GM18502 (cell line): ENCODE results near the gene ATRIP.

ENCODE experiments used
- ATAC-seq: cut with Tn5 transposase; IDR thresholded peaks from one replicate; pipeline ENCODE4 v1.9.1; 2021; ENCODE audit warnings: mild to moderate bottlenecking; ENCODE audit not compliant: unreplicated experiment, poor library complexity

ATRIP gene

DNA sequence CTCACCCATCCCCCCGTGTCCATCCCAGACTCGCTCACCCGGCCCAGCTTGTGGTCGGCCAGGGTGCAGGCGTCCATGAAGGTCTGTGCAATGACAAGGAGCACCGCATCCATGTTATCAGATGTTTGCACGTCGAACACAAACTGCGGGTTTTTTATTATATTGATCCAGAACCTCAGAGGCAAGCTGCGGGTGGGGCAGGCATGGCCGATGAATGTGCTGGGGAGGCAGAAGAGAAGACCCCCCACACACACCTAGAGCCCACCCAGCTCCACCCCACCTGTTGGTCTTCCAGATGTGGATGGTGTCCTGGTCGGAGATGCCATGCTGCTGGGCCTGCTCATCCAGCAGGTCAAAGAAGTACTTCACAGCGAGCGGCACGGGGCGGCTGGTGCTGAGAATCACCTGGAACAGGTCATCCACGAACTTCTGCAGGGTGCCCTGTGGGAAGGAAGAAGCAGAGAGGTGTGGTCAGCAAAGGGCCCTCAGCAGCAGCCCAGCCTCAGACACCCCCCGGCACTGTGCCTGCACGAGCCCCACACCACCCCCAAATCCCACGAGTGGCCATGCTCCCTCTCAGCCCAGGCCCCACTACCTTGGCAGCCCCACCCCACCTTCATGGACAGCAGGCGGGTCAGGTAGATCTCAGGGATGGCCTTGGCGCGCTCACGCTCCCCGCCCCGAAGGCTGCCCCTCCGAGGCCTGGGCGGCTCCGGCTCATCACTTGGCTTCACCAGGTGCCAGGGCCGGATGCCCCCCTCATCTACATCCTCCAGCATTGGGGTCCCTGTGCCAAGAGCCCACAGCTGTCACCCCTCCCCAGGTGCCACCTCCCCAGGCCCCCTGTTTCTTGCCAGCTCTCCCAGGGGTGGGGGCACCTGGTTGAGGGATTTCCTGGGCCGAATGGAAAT lies 37.0 kb upstream of the ATRIP start:
- ATAC-seq = no peak

DNA sequence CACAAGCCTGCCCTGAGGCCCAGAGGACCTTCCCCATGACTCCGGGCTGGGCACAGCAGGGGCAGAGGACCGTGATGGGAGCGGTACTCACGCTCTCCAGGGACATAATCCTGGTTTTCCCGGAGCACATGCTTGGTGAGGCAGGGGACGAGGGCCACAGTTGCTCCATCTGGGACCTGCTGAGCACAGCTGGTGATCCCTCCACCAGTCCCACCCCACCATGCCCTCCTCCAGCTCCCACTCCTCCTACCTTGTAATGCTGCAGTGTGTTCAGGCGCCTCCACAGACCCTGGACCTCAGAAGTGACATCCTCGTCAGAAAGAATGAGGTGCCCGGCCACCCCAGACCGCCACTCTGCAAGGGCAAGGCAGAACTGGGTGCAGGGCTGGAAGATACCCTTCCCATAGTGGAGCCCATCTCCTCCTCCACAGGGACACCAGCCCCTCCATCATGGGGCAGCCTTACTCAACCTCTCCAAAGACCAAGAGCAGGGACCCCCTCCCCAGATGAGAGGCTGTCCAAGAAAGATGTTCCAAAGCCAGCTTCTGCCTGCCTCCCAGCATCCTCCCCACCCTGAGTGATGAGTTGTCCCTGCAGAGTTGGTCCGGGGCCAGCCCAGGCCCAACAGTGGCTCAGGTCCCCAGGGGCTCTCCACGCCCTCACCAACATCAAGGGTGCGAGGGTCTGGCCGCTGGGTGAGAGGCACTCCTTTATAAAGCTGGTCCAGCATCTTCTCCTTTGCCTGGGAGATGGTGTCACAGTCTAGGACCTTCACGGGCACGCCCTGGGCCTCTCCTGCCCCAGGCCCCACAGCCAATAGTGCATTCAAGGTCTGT lies 36.1 kb upstream of the ATRIP start:
- ATAC-seq = no peak

DNA sequence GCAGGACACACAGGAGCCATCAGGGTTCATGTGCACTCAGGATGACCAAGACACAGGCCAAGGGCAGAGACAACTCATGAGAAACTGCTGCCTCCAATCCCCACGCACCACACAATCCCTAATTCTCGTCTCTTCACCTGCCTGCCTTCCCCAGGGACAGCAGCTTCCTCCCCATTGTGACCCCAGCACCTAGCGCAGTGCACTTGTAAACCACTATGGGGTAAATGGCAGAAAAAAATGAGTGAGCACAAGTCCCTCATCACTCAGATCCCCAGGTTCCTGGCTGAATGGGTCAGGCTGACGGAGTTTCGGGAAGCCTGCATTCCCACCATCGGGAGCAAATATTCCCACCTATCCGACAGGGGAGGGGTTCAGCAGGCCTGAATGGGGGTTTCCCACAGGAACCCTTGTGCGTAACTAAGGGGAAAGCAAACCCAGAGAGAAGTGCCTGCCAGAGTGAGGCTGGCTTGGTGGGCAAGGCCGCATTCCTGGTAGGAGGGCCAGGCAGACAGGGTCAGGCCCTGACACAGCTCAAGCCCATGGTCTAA lies 35.4 kb upstream of the ATRIP start:
- ATAC-seq = no peak

DNA sequence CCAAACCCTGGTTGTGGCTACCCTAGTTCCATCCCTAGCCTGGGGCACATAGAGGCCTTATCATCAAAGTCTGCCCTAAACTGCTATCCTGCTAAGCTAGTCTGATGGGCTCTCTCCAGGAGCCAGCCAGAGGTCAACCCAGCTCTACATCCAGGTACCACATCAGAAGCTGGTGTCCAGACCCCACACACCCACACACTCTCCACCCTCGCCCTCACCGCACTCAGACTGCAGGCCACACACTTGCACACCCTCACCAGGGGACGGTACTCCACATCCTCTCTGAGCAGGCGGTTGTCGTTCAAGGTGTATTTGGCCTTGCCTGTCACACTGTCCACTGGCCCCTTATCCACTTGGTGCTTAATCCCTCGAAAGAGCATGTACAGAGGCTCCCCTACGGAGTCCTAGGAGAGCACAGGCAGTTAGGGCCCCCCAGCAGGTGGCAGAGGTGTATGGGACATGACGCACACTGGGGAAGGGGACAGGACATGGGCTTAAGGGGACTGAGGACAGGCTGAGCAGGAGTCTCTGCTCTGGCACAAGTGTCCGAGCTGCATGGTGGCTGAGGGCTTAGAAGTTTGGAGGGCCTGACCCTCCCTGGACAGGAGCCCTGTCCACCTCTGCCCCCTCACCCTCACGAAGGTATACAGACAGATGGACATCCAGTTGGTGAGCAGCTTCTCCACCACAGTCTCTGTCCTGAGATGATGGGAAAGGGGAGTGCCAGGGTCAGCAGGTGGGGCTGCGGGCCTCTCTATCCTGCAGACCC lies 34.7 kb upstream of the ATRIP start:
- ATAC-seq = no peak

DNA sequence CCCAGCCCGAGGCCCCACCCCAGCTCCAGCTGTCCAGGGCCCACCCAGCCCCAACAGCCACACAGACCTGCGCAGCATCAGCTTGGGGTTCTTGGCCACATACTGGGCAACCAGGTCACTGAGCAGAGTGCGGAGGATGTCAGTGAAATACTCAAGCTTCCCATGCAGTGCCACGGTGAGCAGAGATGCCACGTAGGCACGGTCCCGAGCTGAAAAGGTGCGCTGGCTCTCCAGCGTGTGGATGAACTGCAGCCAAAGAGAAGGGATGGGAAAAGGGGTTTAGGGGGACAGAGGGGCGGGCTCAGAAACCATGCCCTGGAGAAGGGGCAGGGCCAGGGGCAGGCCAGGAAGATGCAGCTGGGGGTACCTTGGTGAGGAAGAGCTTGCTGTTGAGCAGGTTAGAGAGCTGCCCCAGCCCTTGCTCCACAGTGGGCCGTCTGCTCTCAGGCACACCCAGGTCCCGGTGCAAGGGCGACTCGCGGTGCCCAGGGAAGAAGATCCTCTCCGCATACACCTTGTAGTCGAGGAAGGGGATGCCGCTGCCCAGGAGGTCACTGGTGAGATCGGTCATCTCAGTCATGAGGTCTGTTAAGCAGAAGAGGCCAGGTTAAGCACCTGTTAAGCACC lies 34.0 kb upstream of the ATRIP start:
- no peak for ATAC-seq

DNA sequence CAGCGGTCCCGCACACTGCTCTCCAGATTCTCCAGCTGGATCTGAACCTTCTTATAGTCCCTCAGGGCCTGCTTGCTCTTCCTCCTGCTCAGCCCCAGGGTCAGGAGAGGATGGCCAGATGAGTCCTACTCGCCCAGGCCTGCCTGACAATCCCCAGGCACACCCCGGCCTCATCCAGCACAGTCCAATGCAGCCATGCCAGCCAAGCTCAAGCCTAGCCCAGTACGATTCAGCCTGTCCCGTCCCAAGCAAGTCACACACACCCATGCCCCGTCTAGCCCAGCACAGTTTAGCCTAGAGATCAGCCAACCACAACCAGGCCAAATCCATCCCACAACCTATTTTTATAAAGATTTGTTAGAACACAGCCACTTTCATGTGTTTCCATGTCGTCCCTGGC lies 33.5 kb upstream of the ATRIP start:
- ATAC-seq = no peak

DNA sequence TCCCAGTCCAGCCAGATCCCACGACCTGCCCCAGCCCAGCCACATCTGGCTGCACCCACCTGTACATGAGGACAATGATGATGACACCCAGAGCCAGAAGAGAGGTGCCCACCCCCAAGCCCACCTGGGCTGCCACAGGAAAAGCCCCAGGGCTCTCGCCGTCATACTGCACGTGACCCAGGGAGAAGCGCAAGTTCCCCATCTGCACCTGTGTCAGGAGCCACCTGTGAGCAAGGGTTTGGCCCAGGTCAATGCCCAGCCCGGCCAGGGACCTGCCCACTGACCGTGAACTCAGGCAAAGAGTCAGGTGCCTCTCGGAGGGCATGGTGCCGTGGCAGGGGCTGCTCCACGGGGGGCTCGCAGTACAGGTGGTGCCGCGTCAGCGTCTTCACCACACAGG lies 32.9 kb upstream of the ATRIP start:
- ATAC-seq = no peak

DNA sequence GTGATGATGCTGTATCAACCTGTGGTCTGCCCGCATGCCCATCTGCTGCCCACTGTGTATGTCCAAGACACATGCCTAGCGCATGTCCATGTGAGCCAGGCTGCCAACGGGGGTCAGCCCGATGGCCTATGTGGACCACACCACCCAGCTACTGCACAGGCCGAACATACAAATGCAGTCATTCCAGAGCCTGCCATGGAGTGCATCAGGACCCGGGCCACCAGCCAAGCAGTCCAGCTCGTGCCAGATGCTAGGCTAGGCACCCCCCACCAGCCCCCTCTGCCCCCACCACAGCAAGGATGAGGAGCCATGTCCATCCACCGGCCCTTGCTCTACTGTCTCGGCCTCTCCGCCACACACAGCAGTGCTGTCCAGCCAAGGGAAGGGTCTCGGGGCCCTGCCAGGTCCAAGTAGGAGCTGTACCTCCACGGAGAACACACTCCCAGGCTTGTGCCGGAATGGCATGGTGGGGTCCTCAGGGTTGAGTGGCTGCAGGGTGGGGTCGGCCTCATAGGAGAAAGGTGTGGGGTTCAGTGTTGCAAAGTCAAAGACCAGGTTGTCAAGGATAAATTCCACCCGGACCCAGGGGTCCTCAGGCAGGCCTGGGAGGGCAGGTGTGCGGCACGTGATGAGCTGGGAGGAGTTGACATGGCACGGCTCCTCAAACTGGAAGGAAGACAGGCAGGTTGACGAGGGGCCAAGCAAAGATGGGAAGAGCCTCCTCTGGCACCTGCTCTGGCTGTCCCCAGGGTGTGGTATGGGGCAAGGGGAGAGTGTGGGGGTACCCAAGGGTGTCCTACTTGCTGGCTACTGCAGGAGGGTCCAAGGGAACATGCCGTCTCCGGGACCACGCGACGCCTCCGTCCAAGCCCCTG lies 31.9 kb upstream of the ATRIP start:
- ATAC-seq = no peak

DNA sequence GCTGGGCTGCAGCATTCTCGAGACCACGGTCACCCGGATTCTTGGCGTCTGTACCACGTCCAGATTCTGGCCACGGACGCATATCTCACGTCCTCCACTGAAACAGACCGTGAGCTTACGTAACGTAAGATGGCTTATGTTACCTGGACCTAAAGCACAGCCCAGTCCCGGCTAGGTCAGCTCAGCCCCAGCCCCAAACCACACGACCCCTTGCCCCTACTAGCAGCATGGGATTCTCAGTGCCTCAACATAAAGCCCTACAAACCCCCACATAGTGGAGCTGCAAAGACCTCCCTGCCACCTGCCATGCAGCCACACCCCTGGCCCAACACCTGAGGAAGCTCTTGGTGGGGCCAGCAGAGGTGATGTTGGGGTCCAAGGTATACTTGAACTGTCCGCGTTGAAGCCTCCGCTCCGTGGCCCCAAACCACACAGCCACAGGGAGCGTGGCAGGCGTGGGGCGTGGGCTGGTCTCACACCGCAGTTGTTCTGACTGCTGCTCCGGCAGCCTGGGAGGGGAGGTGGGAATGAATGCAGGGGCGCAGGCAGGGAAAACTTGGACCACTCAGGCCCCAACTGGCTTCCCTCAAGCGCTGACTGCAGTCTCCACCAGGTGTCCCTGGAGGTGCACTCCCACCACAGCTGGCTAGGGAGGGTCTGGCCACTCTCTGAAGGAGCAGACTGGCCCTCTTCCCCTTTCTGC lies 31.1 kb upstream of the ATRIP start:
- ATAC-seq = no peak

DNA sequence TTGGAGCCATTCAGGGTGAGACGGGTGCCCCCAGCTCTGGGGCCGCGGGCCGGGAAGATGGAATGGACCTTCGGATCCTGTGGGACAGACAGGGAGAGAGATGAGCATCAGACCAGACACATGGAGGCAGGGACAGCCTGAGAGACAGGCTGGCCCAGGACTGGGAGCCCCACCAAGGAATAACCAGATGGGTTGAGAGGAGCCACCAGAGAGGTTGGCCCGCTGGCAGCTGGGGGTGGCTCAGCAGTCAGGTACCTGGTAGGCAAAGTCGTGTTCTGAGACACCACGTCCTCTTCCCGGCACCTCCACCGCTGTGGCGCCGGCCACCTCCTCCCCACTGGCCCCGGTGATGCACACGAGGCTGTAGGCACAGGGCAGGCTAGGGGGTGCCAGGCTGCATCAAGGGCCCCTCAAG lies 30.4 kb upstream of the ATRIP start:
- ATAC-seq = no peak

DNA sequence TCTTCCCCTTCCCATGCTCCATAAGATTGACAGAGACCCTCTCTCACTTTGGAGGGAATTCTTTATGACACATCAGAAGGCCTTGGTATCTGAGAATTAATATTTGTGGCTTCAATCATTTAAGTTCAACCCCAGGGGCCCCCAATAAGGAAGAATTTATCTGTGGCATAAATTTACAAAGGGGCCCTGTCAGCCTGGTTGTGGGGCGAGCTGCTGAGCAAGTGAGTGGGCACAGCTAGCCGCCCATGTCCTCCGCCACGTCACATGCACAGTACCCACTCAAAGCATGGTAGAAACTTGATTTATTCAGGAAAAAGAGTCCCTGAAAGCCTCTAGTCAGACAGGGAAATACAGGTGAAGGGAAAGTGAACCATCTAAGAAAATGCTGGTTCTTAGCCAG lies 30.0 kb upstream of the ATRIP start:
- ATAC-seq = no peak

DNA sequence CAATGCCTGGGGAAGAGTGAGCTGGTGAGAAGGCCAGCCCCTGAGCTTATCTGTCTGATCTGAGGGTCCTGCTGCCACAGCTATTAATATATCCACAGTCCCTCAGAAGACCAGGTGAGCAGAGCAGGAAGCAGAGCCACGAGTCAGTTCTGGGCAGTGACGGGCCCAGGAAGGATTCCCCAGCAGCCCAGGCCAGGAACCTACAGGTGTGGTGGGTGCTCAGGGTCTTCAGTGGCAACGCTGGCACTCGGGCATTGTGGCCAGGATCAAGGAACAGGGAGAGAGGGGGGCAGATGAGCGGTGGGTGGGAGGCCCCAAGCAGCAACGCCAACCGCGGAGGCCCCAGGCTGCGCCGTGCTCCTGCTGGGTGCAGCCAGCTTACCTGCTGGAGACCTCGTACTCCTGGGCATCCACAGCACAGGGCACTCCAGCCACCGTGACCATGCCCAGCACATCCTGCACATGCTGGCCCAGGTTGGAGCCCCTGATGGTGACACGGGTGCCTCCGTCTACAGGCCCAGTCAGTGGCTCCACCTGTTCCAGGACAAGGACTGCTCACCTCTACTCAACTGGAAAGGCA lies 28.9 kb upstream of the ATRIP start:
- ATAC-seq = no peak

DNA sequence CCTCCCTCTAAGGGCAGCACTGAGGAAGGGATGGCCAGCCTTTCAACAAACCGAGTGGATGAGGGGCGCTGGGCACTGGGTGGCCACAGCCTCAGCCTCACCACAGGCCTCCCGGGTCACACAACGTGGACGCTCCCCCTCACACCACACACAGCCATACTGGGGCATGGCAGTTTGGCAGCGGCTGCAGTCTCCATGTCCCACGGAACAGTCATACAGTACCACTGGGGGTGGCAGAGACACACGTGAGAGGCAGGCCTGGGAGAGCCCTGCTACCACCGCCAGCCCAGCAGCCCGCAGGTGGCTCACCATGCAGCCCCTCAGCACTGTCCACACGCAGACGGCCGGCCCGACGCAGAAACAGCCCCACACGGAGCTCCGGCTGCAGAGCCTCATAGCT lies 28.4 kb upstream of the ATRIP start:
- ATAC-seq = no peak

DNA sequence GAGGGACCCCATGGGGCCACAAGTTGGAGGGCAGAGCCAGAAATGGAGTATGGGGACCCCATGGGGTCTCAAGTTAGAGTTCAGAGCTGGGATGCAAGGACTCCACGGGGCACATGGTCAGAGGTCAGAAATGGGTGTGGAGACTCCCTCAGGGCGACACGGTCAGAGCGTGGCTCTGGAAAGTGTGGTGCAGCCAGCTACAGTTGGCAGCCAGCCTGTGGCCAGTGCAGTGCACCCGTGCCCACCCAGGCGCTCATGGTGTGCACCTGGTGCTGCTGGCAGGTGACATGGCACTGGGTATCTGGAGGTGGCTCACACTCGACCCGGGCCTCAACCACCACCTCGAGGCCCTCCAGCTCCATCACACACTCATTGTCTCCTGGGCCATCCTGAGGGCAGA lies 27.9 kb upstream of the ATRIP start:
- ATAC-seq = no peak

DNA sequence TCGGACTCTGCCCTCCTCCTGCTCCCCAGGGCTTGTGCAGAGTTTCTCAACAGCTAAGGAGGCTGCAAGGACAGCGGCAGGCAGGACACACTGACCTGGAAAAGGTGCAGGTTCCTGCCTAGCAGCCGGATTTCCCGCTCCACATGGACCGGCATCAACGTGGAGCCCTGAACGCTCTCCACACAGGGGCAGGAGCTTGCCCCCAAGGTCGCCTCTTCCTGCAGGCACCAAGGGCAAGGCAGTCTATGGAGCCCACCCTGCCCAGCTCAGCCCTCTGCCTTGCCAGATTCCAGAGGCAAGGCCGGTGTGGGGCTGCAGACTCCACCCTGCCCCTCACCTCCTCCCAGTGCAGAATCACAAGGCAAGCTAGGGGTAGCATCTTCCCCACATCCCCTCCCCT lies 27.4 kb upstream of the ATRIP start:
- no peak for ATAC-seq

DNA sequence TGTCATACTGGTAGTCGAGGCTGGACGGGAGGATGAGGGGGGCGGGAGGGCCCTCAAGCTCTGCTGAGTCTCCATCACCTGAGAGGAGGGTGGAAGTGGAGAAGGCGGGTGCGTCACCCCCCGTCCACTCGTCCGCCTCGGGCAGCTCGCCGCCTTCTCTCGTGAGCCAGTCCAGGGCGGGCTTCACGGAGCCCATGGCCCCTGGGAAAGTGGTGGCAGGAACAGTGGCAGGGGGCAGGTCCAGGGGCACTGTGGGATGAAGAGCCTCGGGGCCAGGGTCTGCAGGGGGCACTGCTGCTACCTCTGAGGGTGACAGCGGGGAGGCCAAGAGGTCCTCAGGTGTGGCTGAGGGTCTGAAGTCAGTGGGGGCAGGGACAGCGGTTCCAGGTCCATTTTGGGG lies 26.9 kb upstream of the ATRIP start:
- no peak for ATAC-seq

DNA sequence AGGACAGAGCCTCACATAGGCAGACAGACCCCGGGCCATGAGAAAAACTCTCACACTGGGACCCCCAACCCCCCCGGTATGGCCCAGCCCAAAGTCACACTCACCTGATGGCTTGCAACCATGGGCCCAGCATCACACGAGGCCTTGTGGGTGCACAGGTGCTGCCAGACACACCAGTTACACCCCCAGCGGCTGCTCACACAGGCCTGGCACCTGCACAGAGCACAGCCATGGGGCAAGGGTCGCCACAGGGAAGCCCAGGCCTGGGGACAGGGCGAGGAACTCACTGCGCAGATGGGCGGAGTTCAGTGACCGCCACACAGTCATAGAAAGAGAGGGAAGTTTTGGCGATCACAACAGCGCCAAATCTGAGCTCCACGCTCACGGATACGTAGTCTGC lies 26.0 kb upstream of the ATRIP start:
- no peak for ATAC-seq

DNA sequence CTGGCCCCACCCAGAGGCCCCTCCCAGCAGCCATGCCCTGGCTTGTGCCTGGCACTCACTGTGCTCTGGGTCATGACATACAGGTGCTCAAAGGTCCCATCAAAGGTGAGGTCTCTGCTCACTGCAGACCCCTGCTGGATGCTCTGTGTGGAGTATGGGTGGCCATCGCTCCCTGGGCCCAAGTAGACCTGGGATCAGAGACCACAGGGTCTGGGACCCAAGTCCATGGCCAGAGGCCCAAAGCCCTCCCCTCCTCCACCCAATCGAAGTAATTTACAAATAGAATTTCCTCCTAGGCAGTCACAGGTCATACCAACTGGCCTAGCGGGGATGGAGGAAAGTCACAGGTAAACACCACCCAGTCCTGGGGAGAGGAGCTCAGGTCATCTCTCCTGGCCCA lies 24.3 kb upstream of the ATRIP start:
- no peak for ATAC-seq
